ENCODE results near the gene TMEM37.

Gene TMEM37

GRCh38 chr2:119453972-119454593 is 22.4 kb downstream of the TMEM37 start:
- no peak overlapping the region for H3K4me3 ChIP-seq (replicated peaks; ENCODE audit: low read depth, low read length)
- TF ChIP-seq CTCF (IDR thresholded peaks at IDR 0.05; ENCODE audit: low read depth, low read length, missing control alignments) = no peak
- no peak for DNase-seq (ENCODE audit: extremely low read depth, low read depth)

- DNase-seq (ENCODE audit: extremely low read depth, low read depth) = no peak
- TF ChIP-seq CTCF (IDR thresholded peaks at IDR 0.05; ENCODE audit: low read depth, low read length, missing control alignments) = no peak
- no peak overlapping the region for H3K4me3 ChIP-seq (replicated peaks; ENCODE audit: low read depth, low read length)
These were observed 23.5 kb downstream of the TMEM37 start for GRCh38 chr2:119455066-119455718.

- no peak overlapping the region for H3K4me3 ChIP-seq (replicated peaks; ENCODE audit: low read depth, low read length)
- no peak for DNase-seq (ENCODE audit: extremely low read depth, low read depth)
- TF ChIP-seq CTCF (IDR thresholded peaks at IDR 0.05; ENCODE audit: low read depth, low read length, missing control alignments) = no peak
These were observed 28.4 kb downstream of the TMEM37 start for GRCh38 chr2:119460076-119460475.

GRCh38 chr2:119461811-119462210 is 30.2 kb downstream of the TMEM37 start:
- TF ChIP-seq CTCF (IDR thresholded peaks at IDR 0.05; ENCODE audit: low read depth, low read length, missing control alignments) = no peak
- DNase-seq (ENCODE audit: extremely low read depth, low read depth) = no peak

GRCh38 chr2:119462574-119462973 is 30.9 kb downstream of the TMEM37 start:
- DNase-seq (ENCODE audit: extremely low read depth, low read depth) = no peak
- no peak overlapping the region for H3K4me3 ChIP-seq (replicated peaks; ENCODE audit: low read depth, low read length)
- no peak for TF ChIP-seq CTCF (IDR thresholded peaks at IDR 0.05; ENCODE audit: low read depth, low read length, missing control alignments)

More at GRCh38 chr2:119461811-119462210, 30.2 kb downstream of the TMEM37 start:
- no peak overlapping the region for H3K4me3 ChIP-seq (replicated peaks; ENCODE audit: low read depth, low read length)

- H3K4me3 ChIP-seq (replicated peaks; ENCODE audit: low read depth, low read length) = no peak overlapping the region
- no peak for TF ChIP-seq CTCF (IDR thresholded peaks at IDR 0.05; ENCODE audit: low read depth, low read length, missing control alignments)
- no peak for DNase-seq (ENCODE audit: extremely low read depth, low read depth)
These were observed 31.5 kb downstream of the TMEM37 start for GRCh38 chr2:119463136-119463535.

All from HFF-Myc (cell line).